ENCODE results near the gene MYO1G. TPM values are rescaled to one million over a fixed set of nuclear protein-coding genes. Genes with fewer than 3 reads are reported as not detected.

The MYO1G gene
- total and polyA plus RNA-seq, 12 donors = 0.06 to 12.8 (median 3.8) TPM

DNA sequence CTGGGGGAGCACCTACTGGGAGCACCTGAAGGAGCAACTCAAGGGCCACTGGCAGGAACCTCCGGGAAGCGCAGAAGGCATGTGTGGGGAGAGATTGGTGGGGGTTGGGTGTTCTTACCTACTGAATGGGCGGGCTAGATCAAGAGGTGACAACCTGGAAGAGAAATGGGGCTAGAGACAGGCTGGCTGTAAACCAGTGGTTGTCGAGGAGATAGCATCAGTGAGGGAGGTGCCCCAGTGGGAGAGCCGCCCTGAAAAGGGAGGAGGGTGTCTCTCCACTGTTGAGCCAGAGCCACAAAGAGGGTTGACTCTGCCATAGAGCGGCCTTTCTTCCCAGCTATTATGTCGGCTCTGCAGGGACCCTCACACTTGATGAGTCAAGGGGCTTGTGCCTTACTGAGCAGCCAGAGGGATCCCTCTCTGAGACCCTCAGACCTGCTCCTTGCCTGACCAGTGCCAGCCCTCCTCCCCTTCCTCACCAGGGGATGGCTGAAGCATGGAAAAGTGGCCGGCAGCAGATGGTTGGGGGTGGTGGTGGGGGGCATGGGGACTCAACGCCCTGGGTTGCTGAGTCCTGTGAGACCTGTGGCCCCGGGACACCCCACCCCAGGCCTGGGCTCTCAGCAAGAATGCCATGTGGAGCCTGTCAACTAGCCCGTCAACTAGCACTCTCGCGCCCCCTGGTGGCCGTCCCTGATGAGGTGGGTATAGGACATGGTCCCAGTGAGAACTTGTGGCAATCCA lies 57.0 kb downstream of the MYO1G start:
- WGBS, 4 donors = 36 to 68% (median 46%) methylated on average over 6 to 14 of the region's 14 CpGs
- Histone ChIP-seq H3K36me3 (replicated peaks in 1 of 2) (no peaks in the 10 kb centered on the region), H3K9me3 (replicated peaks in 1 of 3) (no peaks in the 10 kb centered on the region), H3K4me1 (replicated peaks in 1 of 2) (no peaks in the 10 kb centered on the region), H3K27me3 (no peaks in the 10 kb centered on the region), H3K27ac (no peak overlapping the region), H3K4me3 (no peak overlapping the region)
- TF ChIP-seq, protein P1, sequence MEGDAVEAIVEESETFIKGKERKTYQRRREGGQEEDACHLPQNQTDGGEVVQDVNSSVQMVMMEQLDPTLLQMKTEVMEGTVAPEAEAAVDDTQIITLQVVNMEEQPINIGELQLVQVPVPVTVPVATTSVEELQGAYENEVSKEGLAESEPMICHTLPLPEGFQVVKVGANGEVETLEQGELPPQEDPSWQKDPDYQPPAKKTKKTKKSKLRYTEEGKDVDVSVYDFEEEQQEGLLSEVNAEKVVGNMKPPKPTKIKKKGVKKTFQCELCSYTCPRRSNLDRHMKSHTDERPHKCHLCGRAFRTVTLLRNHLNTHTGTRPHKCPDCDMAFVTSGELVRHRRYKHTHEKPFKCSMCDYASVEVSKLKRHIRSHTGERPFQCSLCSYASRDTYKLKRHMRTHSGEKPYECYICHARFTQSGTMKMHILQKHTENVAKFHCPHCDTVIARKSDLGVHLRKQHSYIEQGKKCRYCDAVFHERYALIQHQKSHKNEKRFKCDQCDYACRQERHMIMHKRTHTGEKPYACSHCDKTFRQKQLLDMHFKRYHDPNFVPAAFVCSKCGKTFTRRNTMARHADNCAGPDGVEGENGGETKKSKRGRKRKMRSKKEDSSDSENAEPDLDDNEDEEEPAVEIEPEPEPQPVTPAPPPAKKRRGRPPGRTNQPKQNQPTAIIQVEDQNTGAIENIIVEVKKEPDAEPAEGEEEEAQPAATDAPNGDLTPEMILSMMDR (IDR thresholded peaks at IDR 0.05) = peak; percentile 76 to 97 (median 86)
- no peak for TF ChIP-seq POLR2A (IDR thresholded peaks at IDR 0.05)
- DNase-seq = peak; percentile 87 to 96 (median 94)
- intact Hi-C loops (cut with DNase I) = loop anchor here (2.0 to 5.0 kb wide), 3 partner anchors 64 to 334 kb away; no protein-coding TSS in a partner anchor

DNA sequence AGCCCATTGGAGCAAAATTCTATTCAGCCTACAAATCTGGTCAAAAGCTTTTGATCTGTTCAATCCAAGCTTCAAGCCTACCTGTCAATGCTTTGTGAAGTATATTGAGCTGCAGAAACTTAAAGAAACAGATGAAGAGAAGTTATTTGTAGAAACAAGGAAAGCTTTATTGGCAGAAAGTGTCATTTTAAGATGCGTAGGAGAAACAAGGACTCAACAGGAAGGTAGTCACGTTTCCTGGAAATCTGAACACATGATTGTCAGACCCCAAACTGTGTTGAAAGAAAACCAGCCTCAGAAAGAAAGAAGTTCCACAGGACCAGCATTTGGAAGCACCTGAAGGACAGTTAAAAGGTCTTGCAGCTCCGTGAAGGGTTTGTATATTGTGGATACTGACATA lies 58.7 kb downstream of the MYO1G start:
- no peaks in the 10 kb centered on the region for H3K36me3 ChIP-seq (replicated peaks in 1 of 2)
- intact Hi-C loops (cut with DNase I) = loop anchor here (5.0 kb wide), 2 partner anchors 63 to 333 kb away; no protein-coding TSS in a partner anchor
- H3K9me3 ChIP-seq (replicated peaks in 1 of 3) = no peaks in the 10 kb centered on the region
- H3K4me3 ChIP-seq = no peak overlapping the region
- no peaks in the 10 kb centered on the region for H3K4me1 ChIP-seq (replicated peaks in 1 of 2)
- no peak overlapping the region for H3K27ac ChIP-seq
- WGBS, 4 donors = 68 to 84% (median 81%) methylated on average over 3 of the region's 3 CpGs
- no peaks in the 10 kb centered on the region for H3K27me3 ChIP-seq
- TF ChIP-seq, protein P1 (IDR thresholded peaks at IDR 0.05) = no peak
- TF ChIP-seq POLR2A (IDR thresholded peaks at IDR 0.05) = no peak
- DNase-seq = no peak

- Histone ChIP-seq H3K9me3 (replicated peaks in 1 of 3) (no peaks in the 10 kb centered on the region), H3K4me1 (replicated peaks in 1 of 2) (no peaks in the 10 kb centered on the region), H3K27ac (no peak overlapping the region), H3K36me3 (replicated peaks in 1 of 2) (no peaks in the 10 kb centered on the region), H3K4me3 (no peak overlapping the region), H3K27me3 (no peaks in the 10 kb centered on the region)
- TF ChIP-seq, protein P1 (IDR thresholded peaks at IDR 0.05) = no peak
- TF ChIP-seq POLR2A (IDR thresholded peaks at IDR 0.05) = no peak
- intact Hi-C loops (cut with DNase I) = no loop called here
- DNase-seq = no peak
These were observed 60.8 kb downstream of the MYO1G start for GRCh38 chr7:44918029-44918428.

DNA sequence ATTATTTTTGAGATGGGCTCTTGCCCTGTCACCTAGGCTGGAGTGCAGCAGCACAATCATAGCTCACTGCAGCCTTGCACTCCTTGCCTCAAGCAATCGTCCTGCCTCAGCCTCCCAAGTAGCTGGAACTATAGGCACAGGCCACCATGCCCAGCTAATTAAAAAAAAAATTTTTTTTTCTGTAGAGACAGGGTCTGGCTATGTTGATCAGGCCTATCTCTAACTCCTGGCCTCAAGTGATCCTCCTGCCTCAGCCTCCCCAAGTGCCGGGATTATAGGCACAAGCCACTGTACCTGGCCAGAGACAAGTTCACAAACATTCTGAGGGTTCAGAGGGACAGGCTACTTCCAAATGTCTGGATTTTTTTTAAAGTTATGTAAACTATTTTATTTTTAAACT lies 61.4 kb downstream of the MYO1G start:
- intact Hi-C loops (cut with DNase I) = no loop called here
- no peak for DNase-seq
- Histone ChIP-seq H3K27me3 (no peaks in the 10 kb centered on the region), H3K9me3 (replicated peaks in 1 of 3) (no peaks in the 10 kb centered on the region), H3K36me3 (replicated peaks in 1 of 2) (no peaks in the 10 kb centered on the region), H3K4me1 (replicated peaks in 1 of 2) (no peaks in the 10 kb centered on the region), H3K4me3 (no peak overlapping the region), H3K27ac (no peak overlapping the region)
- TF ChIP-seq POLR2A (IDR thresholded peaks at IDR 0.05) = no peak
- TF ChIP-seq, protein P1 (IDR thresholded peaks at IDR 0.05) = no peak
- WGBS, 4 donors = 91 to 96% (median 94%) methylated on average over 2 of the region's 2 CpGs

Measured in adrenal gland (tissue), 12 donors.